Measurements from ENCODE around the gene TASP1. TPM values are rescaled to one million over a fixed set of nuclear protein-coding genes. Genes with fewer than 3 reads are reported as not detected.

TASP1 gene
- total and polyA plus RNA-seq, 2 experiments from 2014 or later = 7.6 to 8.4 TPM

GRCh38 chr20:13474467-13474866 lies 164.3 kb downstream of the TASP1 start:
- no peaks in the 10 kb centered on the region for H3K9me3 ChIP-seq (ENCODE audit: low read depth)
- no peak overlapping the region for H2AFZ ChIP-seq
- H3K27me3 ChIP-seq (replicated peaks; ENCODE audit: insufficient read depth) = no peaks in the 10 kb centered on the region
- TF ChIP-seq EZH2 (IDR thresholded peaks at IDR 0.05; ENCODE audit: insufficient read depth, poor library complexity, severe bottlenecking) (no peak), EZH2phosphoT487 (IDR thresholded peaks at IDR 0.05; ENCODE audit: insufficient read depth, low read depth) (no peak)
- no peak overlapping the region for H3K9ac ChIP-seq
- H4K20me1 ChIP-seq (ENCODE audit: insufficient read depth) = no peaks in the 10 kb centered on the region
- in situ Hi-C loops (cut with MboI) = no loop called here
- H3K79me2 ChIP-seq (ENCODE audit: insufficient read depth) = no peaks in the 10 kb centered on the region
- H3K27ac ChIP-seq = no peak overlapping the region
- H3K4me1 ChIP-seq (ENCODE audit: insufficient read depth) = no peaks in the 10 kb centered on the region
- H3K36me3 ChIP-seq (ENCODE audit: low read depth) = no peaks in the 10 kb centered on the region
- no peak overlapping the region for H3K4me3 ChIP-seq
- H3K9me2 ChIP-seq (ENCODE audit: insufficient read depth) = no peaks in the 10 kb centered on the region
- H3F3A ChIP-seq (ENCODE audit: insufficient read depth) = no peaks in the 10 kb centered on the region
- DNase-seq = no peak
- 100% methylated on average over 1 of the region's 1 CpG for WGBS, 2 experiments (ENCODE audit: low coverage in 1 of 2, low lambda C conversion rate in 2 of 2, missing lambda C conversion rate in 2 of 2)
- H3K4me2 ChIP-seq (ENCODE audit: unreplicated experiment) = no peak overlapping the region

GRCh38 chr20:13469262-13469661 lies 169.5 kb downstream of the TASP1 start:
- Histone ChIP-seq H3K4me1 (ENCODE audit: insufficient read depth) (no peaks in the 10 kb centered on the region; the same call in 1 of the 2 replicates), H3K4me2 (ENCODE audit: unreplicated experiment) (no peak overlapping the region), H3K27ac (no peak overlapping the region), H4K20me1 (ENCODE audit: insufficient read depth) (no peaks in the 10 kb centered on the region), H3F3A (ENCODE audit: insufficient read depth) (no peaks in the 10 kb centered on the region), H3K36me3 (ENCODE audit: low read depth) (0 out of 2 replicates have a peak, but pooled peaks cover 4% of the 10 kb centered on the region), H3K9ac (no peak overlapping the region), H3K4me3 (no peak overlapping the region), H3K9me2 (ENCODE audit: insufficient read depth) (no peaks in the 10 kb centered on the region), H3K79me2 (ENCODE audit: insufficient read depth) (no peaks in the 10 kb centered on the region), H2AFZ (no peak overlapping the region), H3K9me3 (ENCODE audit: low read depth) (no peaks in the 10 kb centered on the region), H3K27me3 (replicated peaks; ENCODE audit: insufficient read depth) (no peaks in the 10 kb centered on the region)
- peak; percentile 4 for DNase-seq
- no peak for TF ChIP-seq EZH2 (IDR thresholded peaks at IDR 0.05; ENCODE audit: insufficient read depth, poor library complexity, severe bottlenecking)
- in situ Hi-C loops (cut with MboI) = no loop called here

- Histone ChIP-seq H3K27me3 (replicated peaks; ENCODE audit: insufficient read depth) (no peaks in the 10 kb centered on the region), H4K20me1 (ENCODE audit: insufficient read depth) (no peaks in the 10 kb centered on the region), H2AFZ (no peak overlapping the region), H3K9me3 (ENCODE audit: low read depth) (no peaks in the 10 kb centered on the region), H3K9me2 (ENCODE audit: insufficient read depth) (no peaks in the 10 kb centered on the region), H3K79me2 (ENCODE audit: insufficient read depth) (no peaks in the 10 kb centered on the region), H3K4me3 (no peak overlapping the region), H3K36me3 (ENCODE audit: low read depth) (0 out of 2 replicates have a peak, but pooled peaks cover 4% of the 10 kb centered on the region), H3F3A (ENCODE audit: insufficient read depth) (no peaks in the 10 kb centered on the region), H3K9ac (no peak overlapping the region), H3K27ac (no peak overlapping the region), H3K4me2 (ENCODE audit: unreplicated experiment) (no peak overlapping the region), H3K4me1 (ENCODE audit: insufficient read depth) (no peaks in the 10 kb centered on the region; the same call in 1 of the 2 replicates)
- TF ChIP-seq EZH2 (IDR thresholded peaks at IDR 0.05; ENCODE audit: insufficient read depth, poor library complexity, severe bottlenecking) = no peak
- TF ChIP-seq EZH2phosphoT487 (IDR thresholded peaks at IDR 0.05; ENCODE audit: insufficient read depth, low read depth) = no peak
- in situ Hi-C loops (cut with MboI) = no loop called here
- DNase-seq = no peak
Measured at GRCh38 chr20:13468166-13468565, 170.6 kb downstream of the TASP1 start.

- no peaks in the 10 kb centered on the region for H4K20me1 ChIP-seq (ENCODE audit: insufficient read depth)
- no peak for TF ChIP-seq EZH2 (IDR thresholded peaks at IDR 0.05; ENCODE audit: insufficient read depth, poor library complexity, severe bottlenecking)
- TF ChIP-seq EZH2phosphoT487 (IDR thresholded peaks at IDR 0.05; ENCODE audit: insufficient read depth, low read depth) = no peak
- H3K27me3 ChIP-seq (replicated peaks; ENCODE audit: insufficient read depth) = no peaks in the 10 kb centered on the region
- no peaks in the 10 kb centered on the region for H3K9me2 ChIP-seq (ENCODE audit: insufficient read depth)
- 0 out of 2 replicates have a peak, but pooled peaks cover 4% of the 10 kb centered on the region for H3K36me3 ChIP-seq (ENCODE audit: low read depth)
- WGBS, 2 experiments (ENCODE audit: low coverage in 1 of 2, low lambda C conversion rate in 2 of 2, missing lambda C conversion rate in 2 of 2) = 67 to 68% methylated on average over 3 of the region's 3 CpGs
- H3F3A ChIP-seq (ENCODE audit: insufficient read depth) = no peaks in the 10 kb centered on the region
- in situ Hi-C loops (cut with MboI) = no loop called here
- no peaks in the 10 kb centered on the region; the same call in 1 of the 2 replicates for H3K4me1 ChIP-seq (ENCODE audit: insufficient read depth)
- H3K79me2 ChIP-seq (ENCODE audit: insufficient read depth) = no peaks in the 10 kb centered on the region
- H3K9me3 ChIP-seq (ENCODE audit: low read depth) = no peaks in the 10 kb centered on the region
- DNase-seq = peak; percentile 6
- H3K9ac ChIP-seq = no peak overlapping the region
- H3K4me2 ChIP-seq (ENCODE audit: unreplicated experiment) = no peak overlapping the region
- no peak overlapping the region for H3K4me3 ChIP-seq
- no peak overlapping the region for H2AFZ ChIP-seq
- H3K27ac ChIP-seq = no peak overlapping the region
Measured at GRCh38 chr20:13464702-13465101, 174.0 kb downstream of the TASP1 start.

GRCh38 chr20:13461849-13462458 lies 176.8 kb downstream of the TASP1 start:
- H3K4me2 ChIP-seq (ENCODE audit: unreplicated experiment) = no peak overlapping the region
- H3K9me3 ChIP-seq (ENCODE audit: low read depth) = no peaks in the 10 kb centered on the region
- WGBS, 2 experiments (ENCODE audit: low coverage in 1 of 2, low lambda C conversion rate in 2 of 2, missing lambda C conversion rate in 2 of 2) = 91 to 97% methylated on average over 2 of the region's 2 CpGs
- no peak overlapping the region for H3K9ac ChIP-seq
- H3K79me2 ChIP-seq (ENCODE audit: insufficient read depth) = no peaks in the 10 kb centered on the region
- H3F3A ChIP-seq (ENCODE audit: insufficient read depth) = no peaks in the 10 kb centered on the region
- no peaks in the 10 kb centered on the region for H3K27me3 ChIP-seq (replicated peaks; ENCODE audit: insufficient read depth)
- DNase-seq = no peak
- no peak overlapping the region for H3K27ac ChIP-seq
- H3K36me3 ChIP-seq (ENCODE audit: low read depth) = no peaks in the 10 kb centered on the region
- H3K4me1 ChIP-seq (ENCODE audit: insufficient read depth) = no peaks in the 10 kb centered on the region; the same call in 1 of the 2 replicates
- no peaks in the 10 kb centered on the region for H3K9me2 ChIP-seq (ENCODE audit: insufficient read depth)
- in situ Hi-C loops (cut with MboI) = no loop called here
- no peak overlapping the region for H3K4me3 ChIP-seq
- TF ChIP-seq EZH2phosphoT487 (IDR thresholded peaks at IDR 0.05; ENCODE audit: insufficient read depth, low read depth) (no peak), EZH2 (IDR thresholded peaks at IDR 0.05; ENCODE audit: insufficient read depth, poor library complexity, severe bottlenecking) (no peak)
- H2AFZ ChIP-seq = no peak overlapping the region
- H4K20me1 ChIP-seq (ENCODE audit: insufficient read depth) = no peaks in the 10 kb centered on the region
